Mammary epithelial cell (primary cell): ENCODE measurements around the gene MT1E.

Experiments used
- EZH2 ChIP-seq: IDR thresholded peaks from 2 replicates; pipeline ENCODE4 v1.6.1; 2012; ENCODE audit warnings: low read length, inconsistent platforms, borderline replicate concordance
- TF ChIP-seq, protein P1 (sequence below), 2 donors: IDR thresholded peaks in 1 of 2; conservative IDR thresholded peaks in 1 of 2; 2 replicates each; pipeline ENCODE4 v1.5.1; 2011 to 2012; ENCODE audit warnings: inconsistent platforms in 2 of 2, low read length in 2 of 2, mild to moderate bottlenecking in 2 of 2, control low read depth in 1 of 2, low read depth in 1 of 2; ENCODE audit not compliant: insufficient read depth in 1 of 2; ENCODE audit errors: extremely low read depth in 1 of 2

DNA sequence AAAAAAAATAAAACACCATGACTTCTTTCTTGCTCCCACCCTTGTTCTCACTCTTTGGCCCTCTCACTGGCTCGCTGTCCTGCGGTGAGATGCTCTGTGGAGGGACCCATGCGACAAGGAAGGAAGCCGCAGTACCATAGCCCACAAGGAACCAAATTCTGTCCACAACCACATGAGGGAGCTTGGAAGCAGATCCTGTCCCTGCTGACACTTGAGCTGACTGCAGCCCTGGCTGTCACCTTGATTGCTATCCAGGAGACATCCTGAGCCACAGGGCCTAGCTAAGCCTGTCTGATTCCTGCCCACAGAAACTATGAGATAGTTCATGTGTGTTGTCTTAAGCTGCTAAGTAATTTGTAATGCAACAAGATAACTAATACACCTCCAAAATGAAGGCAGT, 22.0 kb upstream of the MT1E start:
- TF ChIP-seq EZH2, result no peak
- TF ChIP-seq, protein P1, sequence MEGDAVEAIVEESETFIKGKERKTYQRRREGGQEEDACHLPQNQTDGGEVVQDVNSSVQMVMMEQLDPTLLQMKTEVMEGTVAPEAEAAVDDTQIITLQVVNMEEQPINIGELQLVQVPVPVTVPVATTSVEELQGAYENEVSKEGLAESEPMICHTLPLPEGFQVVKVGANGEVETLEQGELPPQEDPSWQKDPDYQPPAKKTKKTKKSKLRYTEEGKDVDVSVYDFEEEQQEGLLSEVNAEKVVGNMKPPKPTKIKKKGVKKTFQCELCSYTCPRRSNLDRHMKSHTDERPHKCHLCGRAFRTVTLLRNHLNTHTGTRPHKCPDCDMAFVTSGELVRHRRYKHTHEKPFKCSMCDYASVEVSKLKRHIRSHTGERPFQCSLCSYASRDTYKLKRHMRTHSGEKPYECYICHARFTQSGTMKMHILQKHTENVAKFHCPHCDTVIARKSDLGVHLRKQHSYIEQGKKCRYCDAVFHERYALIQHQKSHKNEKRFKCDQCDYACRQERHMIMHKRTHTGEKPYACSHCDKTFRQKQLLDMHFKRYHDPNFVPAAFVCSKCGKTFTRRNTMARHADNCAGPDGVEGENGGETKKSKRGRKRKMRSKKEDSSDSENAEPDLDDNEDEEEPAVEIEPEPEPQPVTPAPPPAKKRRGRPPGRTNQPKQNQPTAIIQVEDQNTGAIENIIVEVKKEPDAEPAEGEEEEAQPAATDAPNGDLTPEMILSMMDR (conservative IDR thresholded peaks at IDR 0.05 in 1 of 2, IDR thresholded peaks at IDR 0.05 in 1 of 2; ENCODE audit: extremely low read depth in 1 of 2, insufficient read depth in 1 of 2, low read depth in 1 of 2, low read length in 2 of 2), result peak; percentile 8 to 60
